GOT3 (cell line): Measurements from ENCODE around the gene SPAG4.

Experiments
- DNase-seq: peaks from one replicate; lab custom pipeline; 2025; ENCODE audit warnings: mixed read lengths; lab: John Stamatoyannopoulos, UW

The SPAG4 gene

DNA sequence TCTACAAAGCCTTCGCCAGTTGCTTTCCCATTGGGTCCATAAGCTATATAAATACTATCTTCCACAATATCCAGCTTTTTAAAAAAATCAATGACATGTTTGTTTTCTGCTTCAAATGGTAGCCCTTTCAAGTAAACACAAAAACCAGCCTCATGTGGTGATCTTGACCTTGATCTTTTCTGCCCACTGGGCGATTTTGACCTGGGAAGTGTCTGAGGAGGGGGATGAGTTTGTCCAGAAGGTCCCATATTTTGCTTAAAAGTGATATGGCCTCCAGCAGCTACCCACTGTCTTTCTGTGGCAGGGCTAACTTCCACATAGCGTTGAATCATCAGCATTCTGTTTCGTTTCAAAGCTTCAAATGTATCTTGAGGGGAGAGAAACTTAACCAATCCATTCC, 38.3 kb downstream of the SPAG4 start:
- DNase-seq: no peak

DNA sequence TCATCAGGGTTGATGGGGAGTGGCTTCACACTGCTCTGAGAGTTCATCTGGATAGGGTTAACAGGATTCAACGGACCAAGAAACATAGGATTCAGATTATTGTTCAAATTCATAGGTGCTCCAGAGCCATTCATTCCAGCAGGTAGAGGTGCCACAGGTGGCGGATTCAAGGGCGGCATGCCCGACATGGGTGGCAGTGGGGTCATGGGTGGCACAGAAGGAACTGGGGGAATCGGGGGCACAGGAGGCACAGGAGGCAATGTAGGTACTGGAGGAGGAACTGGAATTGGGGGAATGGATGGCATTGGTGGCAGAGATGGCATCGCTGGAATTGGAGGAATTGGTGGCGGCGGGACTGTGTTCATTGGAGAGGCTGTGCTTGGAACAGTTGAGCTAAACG, 38.8 kb downstream of the SPAG4 start:
- DNase-seq: no peak

DNA sequence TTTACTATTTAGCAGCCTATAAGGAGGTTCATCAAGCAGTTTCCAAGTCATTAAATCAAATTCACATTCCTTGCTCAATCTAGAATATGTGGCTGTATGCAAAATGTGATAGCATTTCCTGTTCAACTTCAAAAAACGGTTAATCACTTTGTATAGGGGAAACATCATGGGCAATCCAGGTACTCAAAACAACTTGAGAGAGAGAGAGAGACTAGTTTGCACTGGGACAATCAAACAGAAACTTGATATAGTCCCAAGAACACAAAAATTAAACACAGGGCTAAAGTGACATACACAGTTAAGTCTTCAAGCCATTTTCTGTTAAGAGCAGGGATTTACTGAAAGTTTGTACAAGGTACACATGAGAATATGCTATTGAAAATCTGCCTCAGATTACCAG, 41.6 kb downstream of the SPAG4 start:
- DNase-seq: no peak

DNA sequence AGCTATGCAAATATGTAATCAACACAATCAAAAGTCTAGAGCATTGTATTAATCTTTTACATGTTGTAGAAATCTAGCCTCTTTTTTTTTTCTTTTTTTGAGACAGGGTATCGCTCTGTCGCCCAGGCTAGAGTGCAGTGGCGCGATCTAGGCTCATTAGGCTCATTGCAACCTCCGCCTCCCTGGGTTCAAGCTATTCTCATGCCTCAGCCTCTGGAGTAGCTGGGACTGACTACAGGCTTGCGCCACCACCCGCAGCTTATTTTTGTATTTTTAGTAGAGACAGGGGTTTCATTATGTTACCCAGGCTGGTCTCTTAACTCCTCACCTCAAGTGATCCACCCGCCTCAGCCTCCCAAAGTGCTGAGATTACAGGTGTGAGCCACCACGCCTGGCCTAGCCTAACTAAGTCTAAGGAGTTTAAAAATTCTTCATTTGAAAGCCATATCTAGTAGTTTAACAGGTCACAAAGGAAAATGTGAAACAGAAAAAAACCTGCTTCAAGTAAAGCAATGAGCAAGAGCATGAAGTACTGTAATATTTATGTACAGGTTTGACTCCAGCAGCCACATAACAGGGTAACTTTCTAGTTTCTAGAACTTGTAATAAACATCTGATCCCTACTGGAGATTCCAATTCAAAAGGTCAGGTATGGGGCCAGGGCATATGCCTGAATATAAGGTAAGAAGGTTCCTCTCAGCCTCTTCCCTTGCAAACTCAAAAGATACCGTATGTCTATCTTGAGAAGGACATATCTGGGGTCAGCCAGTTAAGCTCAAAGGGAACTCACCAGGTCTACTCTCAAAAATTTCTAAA, 44.7 kb downstream of the SPAG4 start:
- DNase-seq: no peak

DNA sequence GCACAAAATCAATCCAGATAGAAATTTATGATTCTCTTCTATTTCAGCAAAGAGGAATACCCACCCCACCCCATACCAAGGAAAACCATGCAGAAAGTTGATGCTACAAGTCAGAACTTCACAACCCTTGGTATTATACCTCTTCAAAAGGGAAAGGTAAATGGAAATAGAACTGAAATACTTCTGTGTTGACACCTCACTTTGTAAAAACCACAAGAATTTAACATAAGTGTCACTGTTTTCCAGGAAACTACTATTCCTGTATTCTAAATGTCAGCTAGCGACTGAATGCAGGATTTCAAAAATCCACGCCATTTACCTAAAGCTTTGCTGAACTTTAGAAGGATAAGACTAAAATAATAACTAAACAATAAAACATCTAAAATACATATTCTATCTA, 45.4 kb downstream of the SPAG4 start:
- no peak for DNase-seq

DNA sequence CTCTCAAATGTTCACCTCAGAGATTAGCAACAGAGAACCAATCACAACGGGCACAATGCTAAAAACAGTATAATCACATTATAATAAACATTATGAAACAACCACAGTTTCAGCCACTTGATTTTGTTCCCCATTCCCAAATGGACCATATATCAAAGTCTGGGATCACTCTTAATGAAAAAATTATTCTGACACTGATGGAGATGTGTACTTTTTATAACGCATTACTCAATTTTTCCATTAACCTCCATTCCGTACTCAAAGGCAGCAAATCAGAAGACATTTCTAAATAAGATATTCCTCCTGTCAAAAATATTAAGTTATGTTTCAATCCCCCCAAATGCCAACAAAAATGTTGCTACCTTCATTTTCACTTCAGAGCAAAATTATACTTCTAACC, 46.3 kb downstream of the SPAG4 start:
- DNase-seq: no peak

DNA sequence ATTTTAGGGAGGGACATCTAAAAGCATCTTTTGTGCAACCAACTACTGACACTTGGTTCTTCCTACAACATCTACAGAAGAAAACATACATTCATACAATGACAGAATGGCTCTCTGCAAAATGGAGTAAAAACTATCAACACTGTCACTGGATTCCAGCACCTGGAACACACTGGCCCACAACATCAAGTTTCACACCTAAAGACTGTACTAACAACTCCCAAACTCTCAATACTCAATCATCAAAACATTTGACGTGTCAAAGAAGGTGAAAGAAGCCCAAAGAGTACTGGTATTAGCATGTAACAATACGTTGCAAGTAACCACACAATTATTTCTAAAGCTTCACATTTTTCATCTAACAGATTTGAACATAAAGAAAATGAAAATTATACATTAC, 46.9 kb downstream of the SPAG4 start:
- no peak for DNase-seq

DNA sequence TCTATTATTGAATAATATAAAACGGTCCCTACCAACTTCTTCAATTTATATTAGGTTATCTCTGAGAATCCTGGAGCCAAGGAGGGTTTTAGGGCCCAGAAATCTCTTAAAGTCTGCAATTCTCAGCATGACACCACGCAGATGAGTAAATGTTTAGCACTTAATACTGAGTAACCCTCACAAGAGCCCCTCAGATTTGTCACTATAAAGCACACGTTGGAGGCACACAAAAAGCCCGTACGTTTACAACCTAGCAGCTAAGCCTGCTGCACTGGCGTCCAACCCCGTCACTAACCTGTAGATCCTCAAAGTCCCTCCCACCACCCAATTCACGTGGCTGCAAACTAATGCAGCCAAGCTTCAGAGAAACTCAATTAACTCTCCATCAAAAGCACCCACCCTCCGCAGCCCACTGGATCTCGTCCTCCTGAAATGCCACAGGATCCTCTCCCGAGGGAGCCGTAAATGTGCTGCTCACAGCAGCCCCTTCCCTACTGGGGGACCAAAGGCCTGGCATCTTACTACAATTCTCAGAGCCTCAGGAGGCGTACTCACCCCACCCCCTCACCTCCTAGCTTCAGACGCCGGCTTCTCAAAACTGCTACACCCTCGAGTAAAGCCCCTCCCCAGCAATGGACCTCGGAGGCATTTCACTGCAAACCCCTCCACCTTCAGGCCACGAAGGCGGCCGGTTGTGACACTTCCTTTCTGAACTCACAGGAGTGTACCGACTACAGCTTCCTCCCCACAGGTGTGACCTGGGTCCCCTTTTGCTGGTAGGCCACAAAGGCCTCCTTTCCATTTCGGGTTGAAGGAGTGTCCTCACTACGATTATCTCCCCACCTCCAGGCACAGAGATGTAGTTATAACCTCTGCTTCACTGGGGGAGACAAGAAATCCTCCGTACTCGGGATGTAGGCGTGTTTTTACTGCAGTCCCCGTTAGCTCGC, 48.2 kb downstream of the SPAG4 start:
- no peak for DNase-seq

DNA sequence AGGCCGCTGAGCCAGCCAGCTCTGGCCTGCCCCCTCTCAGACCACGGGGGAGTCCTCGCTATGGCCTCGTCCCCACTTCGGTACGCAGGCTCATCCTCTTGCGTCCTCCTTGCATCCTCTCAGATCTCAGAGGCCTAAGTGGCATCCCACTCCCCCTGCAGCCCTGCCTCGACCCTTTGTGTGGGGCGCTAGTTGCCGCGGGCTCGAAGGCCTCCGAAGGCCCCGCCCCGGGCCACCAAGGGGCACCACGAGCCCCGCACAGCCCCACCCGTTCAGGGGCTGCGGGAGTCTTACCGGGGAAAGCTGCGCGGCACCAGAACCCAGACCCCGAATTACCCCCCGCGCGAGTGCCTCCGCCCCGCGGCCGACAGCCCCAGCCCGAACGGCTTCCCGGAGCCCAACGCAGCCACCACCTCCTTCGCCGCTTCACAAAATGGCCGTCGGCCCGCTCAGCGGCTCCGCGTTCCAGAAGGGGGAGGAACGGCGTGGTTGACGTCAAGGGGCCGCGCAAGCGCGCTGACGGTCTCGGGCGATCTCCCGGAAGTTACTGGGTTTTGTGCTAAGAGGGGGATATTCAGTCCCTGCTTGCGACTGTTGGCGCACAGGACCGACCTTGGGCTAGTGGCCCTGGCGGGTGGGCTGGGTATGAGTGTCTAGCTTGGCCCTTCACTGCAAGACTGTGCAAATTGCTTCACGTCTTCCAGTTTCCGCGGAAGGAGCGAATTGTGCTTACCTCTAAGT, 49.0 kb downstream of the SPAG4 start, which contains the start of the genes CPNE1 and RBM12:
Gene CPNE1 (minus strand): TSS at position 435 of the 741 bp plus-strand sequence. CDS start 31,977 bp downstream, outside the sequence.
Gene RBM12 (minus strand): TSS at position 435 of the 741 bp plus-strand sequence. CDS start 9,578 bp downstream, outside the sequence.
- DNase-seq: peak; percentile 83

DNA sequence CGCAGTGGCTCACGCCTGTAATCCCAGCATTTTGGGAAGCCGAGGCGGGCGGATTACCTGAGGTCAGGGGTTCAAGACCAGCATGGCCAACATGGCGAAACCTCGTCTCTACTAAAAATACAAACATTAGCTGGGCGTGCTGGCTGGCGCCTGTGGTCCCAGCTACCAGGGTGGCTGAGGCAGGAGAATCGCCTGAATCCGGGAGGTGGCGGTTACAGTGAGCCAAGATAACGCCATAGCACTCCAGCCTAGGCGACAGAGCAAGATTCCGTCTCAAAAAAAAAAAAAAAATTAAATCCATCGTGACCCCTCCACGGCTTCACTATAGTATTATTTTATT, 50.3 kb downstream of the SPAG4 start:
- no peak for DNase-seq

DNA sequence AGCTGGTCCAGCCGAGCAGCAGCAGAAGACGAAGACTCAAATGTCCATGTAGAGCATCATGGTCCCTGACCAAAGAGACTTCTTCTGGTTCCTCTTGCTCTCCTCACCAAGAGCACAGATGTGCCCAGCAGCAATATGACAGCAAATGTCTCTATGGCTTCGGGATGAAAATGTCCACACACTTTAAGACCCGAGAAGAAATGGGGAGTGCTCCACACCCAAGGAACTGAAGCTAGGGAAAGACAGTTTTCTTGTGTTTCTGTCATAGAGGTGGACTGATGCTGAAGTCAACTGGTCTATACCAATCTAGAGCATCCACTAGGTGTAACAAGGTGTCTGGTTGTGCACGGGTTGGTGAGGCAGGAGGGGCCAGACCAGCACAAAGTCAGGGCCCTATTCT, 53.6 kb downstream of the SPAG4 start:
- DNase-seq: no peak

DNA sequence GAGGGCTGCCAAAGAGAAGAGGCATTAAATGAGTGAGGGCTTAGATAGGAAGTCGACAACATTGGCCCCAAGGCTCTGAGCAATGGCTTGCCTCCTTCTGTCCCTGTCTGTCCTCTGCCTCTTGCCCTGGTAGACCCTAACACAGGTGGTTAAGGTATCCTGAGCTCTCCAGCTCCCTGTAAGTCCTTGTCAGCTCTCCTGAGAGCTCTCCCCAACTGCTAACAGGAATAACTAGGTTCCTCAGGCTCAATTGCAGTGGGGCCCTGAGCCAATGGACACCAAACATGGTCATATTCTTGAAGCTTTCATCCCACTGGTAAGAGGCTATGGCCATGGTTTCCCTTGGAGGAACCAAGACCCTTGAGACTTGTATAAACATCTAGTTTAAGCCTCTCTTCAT, 54.1 kb downstream of the SPAG4 start:
- DNase-seq: no peak
